ENCODE data around the gene C1QTNF8.

C1QTNF8 gene

DNA sequence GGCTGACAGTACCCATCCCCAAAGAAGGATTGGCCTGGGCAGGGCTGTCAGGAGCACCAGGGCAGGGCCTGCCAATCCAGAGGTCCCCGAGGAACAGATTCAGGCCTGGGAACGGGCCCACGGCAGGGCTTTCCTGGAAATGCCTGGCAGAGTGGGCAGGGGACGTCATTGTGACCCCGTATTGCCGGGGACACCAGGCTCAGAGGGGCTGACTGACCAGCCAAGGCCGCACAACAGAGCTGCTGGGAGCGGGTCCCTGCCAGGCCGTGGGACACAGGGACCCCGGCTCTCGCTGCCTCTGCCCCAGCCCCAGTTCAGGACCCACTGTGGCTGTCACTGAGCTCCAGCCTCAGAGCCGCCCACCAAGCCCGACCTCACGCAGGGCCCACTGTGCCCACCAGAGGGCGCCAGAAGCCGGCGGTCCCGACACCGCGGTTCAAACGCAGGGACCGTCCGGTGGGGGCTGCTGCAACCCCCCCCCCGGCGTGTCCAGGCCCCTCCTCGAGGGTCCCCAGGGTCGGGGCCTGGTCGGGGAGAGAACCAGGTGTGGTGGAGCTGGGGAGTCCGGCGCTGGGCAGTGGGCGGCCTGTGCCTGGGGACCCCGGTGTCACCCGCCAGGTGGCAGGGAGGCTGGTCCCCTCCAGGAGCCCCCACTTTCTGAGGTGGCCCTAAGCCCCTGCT, 38.7 kb downstream of the C1QTNF8 start:
- no peak for DNase-seq (ENCODE audit: low read depth, low spot score)

DNA sequence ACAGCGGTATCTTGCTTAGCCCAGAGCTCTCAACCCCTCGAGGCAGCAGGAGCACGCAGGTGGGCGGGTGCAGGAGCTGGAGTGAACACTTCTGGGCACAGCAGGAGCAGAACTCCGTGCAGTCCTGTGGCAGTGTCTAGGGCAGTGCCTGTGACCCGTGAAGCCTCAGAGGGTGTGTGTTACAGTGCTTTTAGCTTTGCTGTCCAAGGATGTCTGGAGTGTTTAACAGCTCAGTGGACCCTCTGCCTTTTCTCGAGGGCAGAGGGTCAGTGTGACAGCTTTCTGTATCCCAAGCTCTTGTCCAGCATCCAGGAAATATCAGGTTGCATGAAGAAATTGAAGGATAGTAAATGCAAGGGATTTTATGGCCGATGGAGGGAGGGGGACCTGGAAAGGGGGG, 39.8 kb downstream of the C1QTNF8 start:
- H3K4me3 ChIP-seq (ENCODE audit: low read depth, low read length), result no peak overlapping the region
- no peak for DNase-seq (ENCODE audit: low read depth, low spot score)
- TF ChIP-seq, protein P1, sequence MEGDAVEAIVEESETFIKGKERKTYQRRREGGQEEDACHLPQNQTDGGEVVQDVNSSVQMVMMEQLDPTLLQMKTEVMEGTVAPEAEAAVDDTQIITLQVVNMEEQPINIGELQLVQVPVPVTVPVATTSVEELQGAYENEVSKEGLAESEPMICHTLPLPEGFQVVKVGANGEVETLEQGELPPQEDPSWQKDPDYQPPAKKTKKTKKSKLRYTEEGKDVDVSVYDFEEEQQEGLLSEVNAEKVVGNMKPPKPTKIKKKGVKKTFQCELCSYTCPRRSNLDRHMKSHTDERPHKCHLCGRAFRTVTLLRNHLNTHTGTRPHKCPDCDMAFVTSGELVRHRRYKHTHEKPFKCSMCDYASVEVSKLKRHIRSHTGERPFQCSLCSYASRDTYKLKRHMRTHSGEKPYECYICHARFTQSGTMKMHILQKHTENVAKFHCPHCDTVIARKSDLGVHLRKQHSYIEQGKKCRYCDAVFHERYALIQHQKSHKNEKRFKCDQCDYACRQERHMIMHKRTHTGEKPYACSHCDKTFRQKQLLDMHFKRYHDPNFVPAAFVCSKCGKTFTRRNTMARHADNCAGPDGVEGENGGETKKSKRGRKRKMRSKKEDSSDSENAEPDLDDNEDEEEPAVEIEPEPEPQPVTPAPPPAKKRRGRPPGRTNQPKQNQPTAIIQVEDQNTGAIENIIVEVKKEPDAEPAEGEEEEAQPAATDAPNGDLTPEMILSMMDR (IDR thresholded peaks at IDR 0.05; ENCODE audit: low read depth, low read length), result no peak
- in situ Hi-C loops (cut with HindIII; ENCODE audit: low sequenced_read_pairs), result no loop called here

More for the DNA sequence above, 38.7 kb downstream of the C1QTNF8 start:
- no peak overlapping the region for H3K4me3 ChIP-seq (ENCODE audit: low read depth, low read length)
- in situ Hi-C loops (cut with HindIII; ENCODE audit: low sequenced_read_pairs), result no loop called here
- TF ChIP-seq, protein P1 (IDR thresholded peaks at IDR 0.05; ENCODE audit: low read depth, low read length), result peak; percentile 73

DNA sequence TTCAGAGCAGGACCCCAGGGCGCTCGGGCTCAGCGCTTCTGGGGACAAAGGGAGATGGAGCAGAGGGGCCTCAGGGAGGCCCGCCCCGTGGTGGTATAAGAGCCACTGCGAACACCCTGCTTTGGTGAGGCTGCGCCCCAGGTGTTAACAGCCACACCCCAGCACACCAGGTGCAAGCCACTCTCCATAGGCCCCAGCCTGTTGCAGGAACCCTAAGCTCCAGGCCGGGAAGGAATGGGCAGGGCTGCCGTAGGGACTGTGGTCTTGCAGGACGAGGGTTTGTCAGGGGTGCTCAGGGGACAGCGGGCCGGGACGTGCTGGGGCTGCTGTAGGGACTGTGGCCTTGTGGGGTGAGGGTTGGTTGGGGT, 40.5 kb downstream of the C1QTNF8 start:
- in situ Hi-C loops (cut with HindIII; ENCODE audit: low sequenced_read_pairs), result no loop called here
- DNase-seq (ENCODE audit: low read depth, low spot score), result no peak
- H3K4me3 ChIP-seq (ENCODE audit: low read depth, low read length), result no peak overlapping the region
- TF ChIP-seq, protein P1 (IDR thresholded peaks at IDR 0.05; ENCODE audit: low read depth, low read length), result no peak

DNA sequence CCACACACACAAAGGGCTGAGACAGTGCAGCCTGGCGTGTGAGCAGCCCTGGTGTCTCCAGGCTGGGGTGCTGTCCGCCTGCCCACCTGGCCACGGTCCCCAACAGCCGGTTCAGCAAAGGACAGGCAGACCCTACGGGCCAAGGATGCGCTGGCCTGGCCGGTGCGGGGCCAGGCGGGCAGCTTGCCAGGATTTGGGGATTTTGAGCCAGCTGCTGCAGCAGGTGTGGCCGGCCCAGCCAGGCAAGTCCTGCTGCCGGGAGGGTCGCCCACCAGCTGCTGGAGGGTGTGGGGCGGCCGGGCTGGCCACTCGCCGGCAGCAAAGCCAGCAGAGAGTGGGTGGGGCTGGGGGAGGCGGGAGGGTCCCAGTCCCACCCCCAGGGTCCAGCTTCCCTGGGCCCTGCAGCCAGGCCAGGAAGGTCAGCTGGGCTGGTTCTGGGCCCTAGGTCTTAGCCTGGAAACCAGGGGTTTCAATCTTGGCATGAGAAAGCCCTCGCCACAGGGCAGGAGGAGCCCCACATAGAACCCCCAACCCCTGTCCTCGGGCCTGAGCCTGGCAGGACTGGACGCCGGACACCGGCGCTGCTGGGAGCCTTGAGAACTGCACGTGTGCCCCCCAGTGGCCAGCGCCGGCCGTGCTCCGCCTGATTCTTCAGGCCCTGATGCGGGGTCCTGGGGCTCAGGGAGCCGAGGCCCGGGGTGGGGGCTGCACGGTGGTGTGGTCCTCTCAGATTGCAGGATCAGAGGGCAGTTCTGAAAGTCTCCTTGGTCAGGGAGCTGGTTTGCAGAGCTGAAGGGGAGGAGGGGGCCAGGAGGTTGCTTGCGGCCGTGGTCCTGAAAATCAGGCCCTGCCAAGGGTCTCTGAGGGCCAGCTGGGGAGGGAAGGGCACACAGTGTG, 41.1 kb downstream of the C1QTNF8 start:
- in situ Hi-C loops (cut with HindIII; ENCODE audit: low sequenced_read_pairs), result no loop called here
- TF ChIP-seq, protein P1 (IDR thresholded peaks at IDR 0.05; ENCODE audit: low read depth, low read length), result peak; percentile 90
- DNase-seq (ENCODE audit: low read depth, low spot score), result peak; percentile 27
- H3K4me3 ChIP-seq (ENCODE audit: low read depth, low read length), result no peak overlapping the region

DNA sequence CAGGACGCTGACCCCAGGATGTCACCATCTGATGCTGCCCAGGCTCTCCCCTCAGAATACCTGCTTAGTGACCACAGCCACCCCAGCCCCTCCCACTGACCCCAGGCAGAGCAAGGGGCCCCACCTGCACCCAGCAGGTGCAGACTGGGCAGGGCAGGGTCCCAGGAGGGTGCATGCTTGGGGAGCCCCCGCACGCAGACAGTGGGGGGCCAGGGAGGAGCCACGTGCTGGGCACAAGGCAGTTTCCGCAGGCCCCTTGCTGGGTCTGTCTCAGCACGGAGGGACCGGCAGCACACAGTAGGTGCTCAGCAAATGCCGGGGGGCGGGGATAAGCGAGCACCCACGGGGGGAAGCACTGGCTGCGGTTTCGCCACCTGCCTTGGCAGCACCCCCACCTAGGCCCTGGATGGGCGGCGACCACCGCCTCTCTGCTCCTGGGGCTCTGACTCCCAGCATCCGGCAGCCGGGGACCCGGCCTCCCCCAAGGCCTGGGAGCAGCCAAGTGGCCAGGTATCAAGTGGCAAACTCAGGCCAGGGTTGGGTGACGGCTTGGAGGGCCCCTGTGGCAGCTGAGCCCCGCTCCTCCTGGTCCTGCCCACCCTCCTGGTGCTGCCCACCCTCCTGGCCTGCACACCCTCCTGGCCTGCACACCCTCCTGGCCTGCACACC, 42.2 kb downstream of the C1QTNF8 start:
- in situ Hi-C loops (cut with HindIII; ENCODE audit: low sequenced_read_pairs), result no loop called here
- H3K4me3 ChIP-seq (ENCODE audit: low read depth, low read length), result no peak overlapping the region
- no peak for DNase-seq (ENCODE audit: low read depth, low spot score)
- TF ChIP-seq, protein P1 (IDR thresholded peaks at IDR 0.05; ENCODE audit: low read depth, low read length), result no peak

DNA sequence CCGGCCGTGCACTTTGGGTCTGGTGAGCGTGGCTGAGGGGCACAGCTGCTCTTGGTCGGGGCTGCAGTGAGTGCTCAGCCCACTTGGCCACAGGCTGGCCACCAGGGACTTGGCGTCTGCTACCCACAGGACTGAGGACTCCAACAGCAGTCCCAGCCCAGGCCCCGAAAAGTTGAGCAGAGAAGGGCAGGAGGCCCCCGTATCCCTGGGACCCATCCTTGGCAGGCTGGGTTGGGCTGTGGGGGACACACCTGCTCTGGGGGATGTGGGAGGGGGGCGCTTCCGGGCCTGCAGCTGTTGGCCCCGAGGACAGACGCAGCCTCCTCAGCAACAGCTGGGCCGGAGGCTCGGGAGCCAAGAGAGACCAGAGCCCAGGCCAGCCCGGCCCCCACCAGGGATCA, 42.9 kb downstream of the C1QTNF8 start:
- H3K4me3 ChIP-seq (ENCODE audit: low read depth, low read length), result no peak overlapping the region
- TF ChIP-seq, protein P1 (IDR thresholded peaks at IDR 0.05; ENCODE audit: low read depth, low read length), result no peak
- no peak for DNase-seq (ENCODE audit: low read depth, low spot score)
- in situ Hi-C loops (cut with HindIII; ENCODE audit: low sequenced_read_pairs), result no loop called here

All from astrocyte of the spinal cord (primary cell).